NCI-H2196 treated with DMSO at 0.1 percent for 48 hours (cell line): ENCODE data around the gene HOXC6.

Experiments
- DNase-seq: peaks from one replicate; lab custom pipeline; 2025; ENCODE audit not compliant: unreplicated experiment; lab: John Stamatoyannopoulos, UW

Gene HOXC6

GRCh38 chr12:54025499-54026405 lies 2.5 kb upstream of the HOXC6 start:
- DNase-seq, result no peak

DNA sequence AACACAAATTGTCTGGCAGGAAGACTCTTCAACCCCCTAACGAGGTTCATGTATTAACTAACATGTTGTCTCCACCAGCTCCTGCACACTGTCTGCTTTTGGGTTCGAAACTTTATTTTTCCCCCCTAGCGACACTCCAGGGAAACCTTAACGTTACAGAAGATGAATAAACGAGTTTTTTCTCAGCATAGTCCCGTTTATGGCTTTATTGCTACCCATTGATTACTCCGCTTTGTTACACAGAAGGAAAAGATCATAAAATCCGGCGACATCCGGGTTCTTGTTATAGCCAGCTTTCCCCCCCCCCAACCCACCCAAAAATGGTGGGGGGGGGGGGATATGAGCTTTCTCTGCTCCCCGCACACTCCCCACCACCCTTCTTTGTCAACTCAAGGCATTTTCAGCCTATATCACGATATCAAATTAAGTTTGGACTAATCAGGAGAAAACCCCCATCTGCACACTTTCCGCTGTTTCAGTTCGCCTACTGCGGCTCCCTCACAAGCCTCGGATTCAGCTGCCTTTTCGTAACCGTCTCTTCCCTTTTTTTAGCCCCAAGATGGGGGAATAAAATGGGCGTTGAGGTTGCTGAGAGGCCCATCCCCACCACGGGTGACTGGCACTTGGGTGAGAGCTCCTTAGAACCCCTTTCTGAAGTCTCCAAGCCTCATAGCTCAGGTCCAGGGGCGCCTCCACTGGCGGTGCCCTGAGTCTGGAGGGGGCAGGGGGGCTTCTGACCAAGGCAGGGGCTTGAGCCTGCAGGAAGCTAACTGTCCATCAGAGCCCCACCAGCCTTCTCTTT lies 1.4 kb upstream of the HOXC6 start:
- no peak for DNase-seq

GRCh38 chr12:54027442-54027786 lies 826 bp upstream of the HOXC6 start:
- DNase-seq, result no peak

DNA sequence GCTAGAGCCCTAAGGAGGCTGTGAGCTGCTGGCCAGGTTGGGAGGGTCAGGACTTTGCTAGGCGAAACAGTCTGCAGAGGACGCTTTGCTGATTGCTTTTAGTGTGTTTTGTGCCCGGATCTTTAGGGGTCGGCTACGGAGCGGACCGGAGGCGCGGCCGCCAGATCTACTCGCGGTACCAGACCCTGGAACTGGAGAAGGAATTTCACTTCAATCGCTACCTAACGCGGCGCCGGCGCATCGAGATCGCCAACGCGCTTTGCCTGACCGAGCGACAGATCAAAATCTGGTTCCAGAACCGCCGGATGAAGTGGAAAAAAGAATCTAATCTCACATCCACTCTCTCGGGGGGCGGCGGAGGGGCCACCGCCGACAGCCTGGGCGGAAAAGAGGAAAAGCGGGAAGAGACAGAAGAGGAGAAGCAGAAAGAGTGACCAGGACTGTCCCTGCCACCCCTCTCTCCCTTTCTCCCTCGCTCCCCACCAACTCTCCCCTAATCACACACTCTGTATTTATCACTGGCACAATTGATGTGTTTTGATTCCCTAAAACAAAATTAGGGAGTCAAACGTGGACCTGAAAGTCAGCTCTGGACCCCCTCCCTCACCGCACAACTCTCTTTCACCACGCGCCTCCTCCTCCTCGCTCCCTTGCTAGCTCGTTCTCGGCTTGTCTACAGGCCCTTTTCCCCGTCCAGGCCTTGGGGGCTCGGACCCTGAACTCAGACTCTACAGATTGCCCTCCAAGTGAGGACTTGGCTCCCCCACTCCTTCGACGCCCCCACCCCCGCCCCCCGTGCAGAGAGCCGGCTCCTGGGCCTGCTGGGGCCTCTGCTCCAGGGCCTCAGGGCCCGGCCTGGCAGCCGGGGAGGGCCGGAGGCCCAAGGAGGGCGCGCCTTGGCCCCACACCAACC lies 1.5 kb downstream of the HOXC6 start:
- DNase-seq, result no peak

GRCh38 chr12:54030442-54030801 lies 2.2 kb downstream of the HOXC6 start:
- DNase-seq, result no peak

- no peak for DNase-seq
Measured at GRCh38 chr12:54030889-54031471, 2.7 kb downstream of the HOXC6 start.

GRCh38 chr12:54031480-54031879 lies 3.2 kb downstream of the HOXC6 start:
- DNase-seq, result no peak

DNA sequence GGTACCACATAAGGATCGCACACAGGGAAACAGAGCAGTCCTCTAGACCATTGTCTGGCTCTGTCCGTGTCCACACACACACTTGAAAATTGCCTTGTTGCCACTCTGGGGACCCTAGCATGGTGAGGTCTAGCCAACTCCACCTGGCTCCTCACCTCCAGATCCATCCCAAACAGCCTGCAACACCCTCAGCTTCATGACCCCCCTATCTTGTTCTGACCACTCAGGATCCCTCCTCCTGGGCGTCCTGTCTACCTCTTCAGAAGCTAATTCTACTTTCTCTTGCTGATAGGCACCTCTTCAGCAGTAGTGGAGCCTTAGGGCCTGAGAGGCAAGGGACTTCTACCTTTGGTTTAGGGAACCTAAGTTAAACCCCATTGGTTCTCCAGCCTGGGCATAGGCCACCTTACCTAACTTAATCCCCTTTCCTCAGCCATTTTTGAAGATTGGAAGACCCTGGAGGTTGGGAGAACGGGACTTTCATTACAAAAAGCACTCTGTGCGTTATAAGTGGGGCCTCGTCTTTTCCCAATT lies 3.9 kb downstream of the HOXC6 start:
- DNase-seq, result no peak

DNA sequence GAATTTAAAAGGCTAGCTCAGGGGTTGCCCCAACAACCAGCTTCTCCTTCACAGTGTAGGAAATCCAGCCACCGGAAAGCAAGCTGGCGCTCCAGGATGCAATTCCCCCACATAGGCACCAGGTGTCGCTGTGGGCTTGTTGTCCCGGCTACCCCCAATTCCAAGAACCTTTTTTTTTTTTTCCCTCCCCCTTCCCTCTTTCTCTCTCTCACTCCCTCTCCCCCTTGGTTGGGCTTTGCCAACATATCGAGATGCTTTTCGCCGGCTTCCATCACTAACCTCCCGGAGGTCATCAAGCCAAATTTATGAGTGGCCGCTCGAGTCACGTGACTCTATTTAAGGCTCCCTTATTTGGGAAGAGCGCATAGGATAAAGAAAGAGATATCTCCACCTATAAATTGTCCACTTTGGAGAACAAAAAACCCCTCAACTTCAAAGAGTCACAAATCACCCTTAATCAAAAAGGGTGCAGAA lies 4.4 kb downstream of the HOXC6 start, which contains the start of gene HOXC5:
HOXC5 (plus strand) TSS at position 424 of the 474 bp plus-strand sequence. CDS start 73 bp downstream, outside the sequence.
- DNase-seq, result peak; percentile 63

DNA sequence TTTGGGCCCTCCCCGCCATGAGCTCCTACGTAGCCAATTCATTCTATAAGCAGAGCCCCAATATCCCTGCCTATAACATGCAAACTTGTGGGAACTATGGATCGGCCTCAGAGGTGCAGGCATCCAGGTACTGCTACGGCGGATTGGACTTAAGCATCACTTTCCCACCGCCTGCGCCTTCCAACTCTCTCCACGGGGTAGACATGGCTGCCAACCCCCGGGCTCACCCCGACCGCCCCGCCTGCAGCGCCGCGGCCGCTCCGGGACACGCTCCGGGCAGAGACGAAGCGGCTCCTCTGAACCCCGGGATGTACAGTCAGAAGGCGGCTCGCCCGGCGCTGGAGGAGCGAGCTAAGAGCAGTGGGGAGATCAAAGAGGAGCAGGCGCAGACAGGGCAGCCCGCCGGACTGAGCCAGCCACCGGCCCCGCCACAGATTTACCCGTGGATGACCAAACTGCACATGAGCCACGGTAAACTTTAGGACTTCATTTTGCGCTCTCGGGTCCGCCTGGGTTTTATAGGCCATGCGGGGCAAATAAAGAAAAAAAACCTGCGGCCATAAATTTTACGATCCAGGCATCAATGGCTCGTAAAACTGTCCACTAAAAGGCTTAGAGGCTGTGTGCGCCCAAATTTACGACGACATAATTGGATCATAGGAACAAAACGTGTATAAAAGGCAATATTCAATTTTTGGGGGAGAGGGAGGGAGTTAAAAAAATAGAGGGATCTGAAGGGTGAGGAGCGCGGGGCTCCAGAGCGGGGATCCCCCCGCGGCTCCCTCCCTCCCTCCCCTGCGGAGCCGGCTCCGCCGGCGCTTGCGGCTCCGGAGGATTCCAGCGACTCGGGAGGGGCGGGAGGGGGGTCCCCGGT lies 5.1 kb downstream of the HOXC6 start:
- DNase-seq, result no peak

DNA sequence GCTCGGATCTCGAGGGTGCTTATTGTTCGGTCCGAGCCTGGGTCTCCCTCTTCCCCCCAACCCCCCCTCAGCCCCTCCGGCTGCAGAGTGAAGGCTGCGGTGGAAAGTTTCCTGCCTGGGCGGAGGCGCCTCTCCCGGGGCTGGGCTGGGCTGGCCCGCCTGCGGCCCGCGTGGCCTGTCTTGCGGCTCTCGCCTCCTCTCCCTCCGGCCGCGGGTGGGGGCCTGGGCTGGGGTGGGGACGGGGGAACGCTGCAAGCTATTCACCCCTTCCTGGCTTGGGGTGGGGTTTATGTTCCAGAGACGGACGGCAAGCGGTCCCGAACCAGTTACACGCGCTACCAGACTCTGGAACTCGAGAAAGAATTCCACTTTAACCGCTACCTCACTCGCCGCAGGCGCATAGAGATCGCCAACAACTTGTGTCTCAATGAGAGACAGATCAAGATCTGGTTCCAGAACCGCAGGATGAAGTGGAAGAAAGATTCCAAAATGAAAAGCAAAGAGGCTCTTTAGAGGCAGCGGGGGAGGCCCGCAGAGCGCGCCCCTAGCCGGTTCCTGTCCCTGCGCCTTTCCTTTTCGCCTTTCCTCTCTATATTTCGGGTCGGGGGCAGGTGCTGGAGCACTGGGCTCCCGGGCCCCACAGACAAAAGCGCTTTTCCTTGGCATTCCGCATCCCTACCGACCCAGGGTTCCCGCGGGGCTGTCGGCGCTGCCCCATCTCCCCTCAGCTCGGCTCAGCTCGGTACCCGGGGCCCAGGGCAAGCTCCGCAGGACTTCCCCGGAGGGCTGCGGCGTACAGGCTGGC lies 5.9 kb downstream of the HOXC6 start:
- no peak for DNase-seq

DNA sequence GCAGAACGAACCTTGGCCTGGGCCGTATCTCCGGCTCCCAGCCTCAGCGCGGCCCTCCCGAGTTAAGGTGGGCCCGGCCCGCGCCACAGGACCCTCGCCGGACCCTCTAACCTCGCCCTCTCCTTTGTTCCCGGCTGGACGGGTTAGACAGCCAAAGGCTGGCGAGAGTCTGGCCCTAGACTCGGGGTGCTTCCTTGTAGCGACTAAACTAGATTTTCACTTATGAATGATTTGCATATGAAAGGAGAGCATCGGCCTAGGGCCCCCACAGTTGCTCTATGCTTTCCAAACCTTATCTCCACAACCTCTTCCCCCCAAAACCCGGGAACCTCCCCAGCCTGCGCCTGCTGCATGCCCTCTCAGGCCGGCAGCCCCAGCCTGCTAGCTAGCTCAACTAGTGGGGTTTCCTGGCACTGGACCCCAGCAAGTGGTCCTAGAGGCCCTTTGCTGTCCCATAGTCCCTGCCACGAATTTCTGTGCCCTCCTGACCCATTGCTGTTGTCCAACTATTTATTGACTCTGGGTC lies 6.6 kb downstream of the HOXC6 start:
- no peak for DNase-seq

DNA sequence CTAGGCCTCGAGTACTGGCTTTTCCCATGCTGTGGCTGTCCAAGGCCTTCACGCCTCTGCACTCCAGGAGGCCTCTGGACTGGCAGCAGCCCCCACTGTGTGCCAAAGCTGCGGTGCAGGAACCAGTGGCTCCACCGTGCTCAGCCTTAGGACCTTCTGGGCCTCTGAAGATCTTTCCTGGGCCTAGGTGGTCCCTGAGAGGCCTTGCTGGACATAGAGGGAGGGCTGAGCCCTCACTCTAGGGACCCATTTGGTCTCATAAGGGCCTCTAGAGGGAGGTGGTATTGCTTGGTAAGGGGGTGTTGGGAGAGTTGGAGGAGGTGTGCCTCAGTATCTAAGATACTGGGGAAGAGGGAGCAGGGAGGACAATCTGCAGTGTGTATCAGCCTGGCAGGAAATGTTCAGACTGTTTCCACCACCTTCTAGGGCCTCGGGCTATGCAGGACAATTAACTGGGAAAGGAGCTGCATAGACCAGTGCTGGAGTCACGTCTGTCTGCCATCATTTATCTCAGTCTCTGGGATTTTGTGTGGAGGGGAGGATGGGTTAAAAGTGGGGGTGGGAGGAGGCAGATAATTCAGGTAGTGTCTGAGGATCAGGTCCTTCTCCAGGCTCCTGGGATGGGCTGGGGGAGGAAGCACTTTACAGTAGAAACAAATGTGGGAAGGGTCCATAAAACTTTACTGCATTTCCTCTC lies 7.5 kb downstream of the HOXC6 start:
- DNase-seq, result no peak

DNA sequence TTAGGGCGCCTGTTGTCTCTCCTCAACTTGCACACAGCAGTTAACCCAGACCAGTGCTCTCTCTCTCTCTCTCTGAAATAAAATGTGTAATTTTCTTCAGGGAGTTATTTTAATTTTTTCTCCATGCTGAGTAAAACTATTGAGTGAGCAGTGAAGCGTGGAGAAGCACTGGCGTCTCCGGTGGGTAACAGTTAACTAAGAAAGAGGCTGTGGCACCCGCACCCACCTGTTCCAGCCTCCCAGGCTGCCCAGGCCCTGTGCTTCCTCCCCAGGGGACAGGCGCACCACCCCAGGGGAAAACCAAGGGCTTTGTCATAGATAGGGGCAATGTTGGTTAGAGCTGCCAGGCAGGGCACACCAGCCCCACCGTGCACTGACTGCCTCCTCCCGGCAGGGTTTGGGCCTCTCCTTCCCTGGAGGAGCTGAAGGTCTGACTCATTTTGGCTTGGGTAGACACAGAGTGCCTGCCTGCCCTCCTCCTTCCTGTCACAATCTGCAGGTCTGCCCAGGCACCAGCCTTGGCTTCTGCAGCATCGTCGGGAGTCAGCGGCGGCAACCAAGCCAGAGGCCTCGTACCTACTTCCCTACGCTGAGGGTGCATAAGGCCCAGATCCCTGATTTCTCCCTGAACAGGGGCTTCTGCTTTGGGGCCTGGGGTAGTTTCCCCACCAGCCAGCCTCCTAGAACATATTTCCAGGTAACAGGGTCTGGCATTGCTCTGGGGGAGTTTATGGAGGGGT lies 8.6 kb downstream of the HOXC6 start:
- no peak for DNase-seq

- DNase-seq, result no peak
Measured at GRCh38 chr12:54037360-54038283, 9.4 kb downstream of the HOXC6 start.

GRCh38 chr12:54038284-54038870 lies 10.1 kb downstream of the HOXC6 start:
- DNase-seq, result no peak
